ENCODE results near the gene COX6A1.

The COX6A1 gene

GRCh38 chr12:120404271-120404670 lies 33.6 kb upstream of the COX6A1 start:
- TF ChIP-seq EZH2phosphoT487 (IDR thresholded peaks at IDR 0.05; ENCODE audit: low read depth): no peak
- TF ChIP-seq, protein P1, sequence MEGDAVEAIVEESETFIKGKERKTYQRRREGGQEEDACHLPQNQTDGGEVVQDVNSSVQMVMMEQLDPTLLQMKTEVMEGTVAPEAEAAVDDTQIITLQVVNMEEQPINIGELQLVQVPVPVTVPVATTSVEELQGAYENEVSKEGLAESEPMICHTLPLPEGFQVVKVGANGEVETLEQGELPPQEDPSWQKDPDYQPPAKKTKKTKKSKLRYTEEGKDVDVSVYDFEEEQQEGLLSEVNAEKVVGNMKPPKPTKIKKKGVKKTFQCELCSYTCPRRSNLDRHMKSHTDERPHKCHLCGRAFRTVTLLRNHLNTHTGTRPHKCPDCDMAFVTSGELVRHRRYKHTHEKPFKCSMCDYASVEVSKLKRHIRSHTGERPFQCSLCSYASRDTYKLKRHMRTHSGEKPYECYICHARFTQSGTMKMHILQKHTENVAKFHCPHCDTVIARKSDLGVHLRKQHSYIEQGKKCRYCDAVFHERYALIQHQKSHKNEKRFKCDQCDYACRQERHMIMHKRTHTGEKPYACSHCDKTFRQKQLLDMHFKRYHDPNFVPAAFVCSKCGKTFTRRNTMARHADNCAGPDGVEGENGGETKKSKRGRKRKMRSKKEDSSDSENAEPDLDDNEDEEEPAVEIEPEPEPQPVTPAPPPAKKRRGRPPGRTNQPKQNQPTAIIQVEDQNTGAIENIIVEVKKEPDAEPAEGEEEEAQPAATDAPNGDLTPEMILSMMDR (IDR thresholded peaks at IDR 0.05; ENCODE audit: low read depth, low read length): no peak
- H3K9me3 ChIP-seq (ENCODE audit: insufficient read depth, low read length): no peaks in the 10 kb centered on the region
- no peaks in the 10 kb centered on the region for H3K79me2 ChIP-seq (ENCODE audit: low read length)
- no peak overlapping the region for H3K9ac ChIP-seq (ENCODE audit: low read length)
- H2AFZ ChIP-seq (ENCODE audit: low read depth, low read length): no peak overlapping the region
- no peak overlapping the region for H3K27ac ChIP-seq (ENCODE audit: low read length)
- no peak overlapping the region for H3K4me3 ChIP-seq (ENCODE audit: low read length)
- no peak overlapping the region for H3K4me2 ChIP-seq (ENCODE audit: low read length)
- H4K20me1 ChIP-seq (ENCODE audit: insufficient read depth, low read length): no peaks in the 10 kb centered on the region
- peaks cover 13% of the 10 kb centered on the region for H3K4me1 ChIP-seq (ENCODE audit: low read length)
- H3K27me3 ChIP-seq (ENCODE audit: low read depth, low read length): no peaks in the 10 kb centered on the region
- no peaks in the 10 kb centered on the region for H3K36me3 ChIP-seq (replicated peaks; ENCODE audit: low read depth, low read length)

GRCh38 chr12:120406069-120406468 lies 31.8 kb upstream of the COX6A1 start:
- TF ChIP-seq EZH2phosphoT487 (IDR thresholded peaks at IDR 0.05; ENCODE audit: low read depth): no peak
- TF ChIP-seq, protein P1 (IDR thresholded peaks at IDR 0.05; ENCODE audit: low read depth, low read length): no peak
- Histone ChIP-seq H3K36me3 (replicated peaks; ENCODE audit: low read depth, low read length) (no peaks in the 10 kb centered on the region), H3K4me1 (ENCODE audit: low read length) (peaks cover 6% of the 10 kb centered on the region; the same call in 1 of the 2 replicates), H3K27me3 (ENCODE audit: low read depth, low read length) (no peaks in the 10 kb centered on the region), H3K4me2 (ENCODE audit: low read length) (no peak overlapping the region), H3K4me3 (ENCODE audit: low read length) (no peak overlapping the region), H2AFZ (ENCODE audit: low read depth, low read length) (no peak overlapping the region), H3K79me2 (ENCODE audit: low read length) (no peaks in the 10 kb centered on the region), H3K27ac (ENCODE audit: low read length) (no peak overlapping the region), H3K9me3 (ENCODE audit: insufficient read depth, low read length) (no peaks in the 10 kb centered on the region), H4K20me1 (ENCODE audit: insufficient read depth, low read length) (no peaks in the 10 kb centered on the region), H3K9ac (ENCODE audit: low read length) (no peak overlapping the region)

DNA sequence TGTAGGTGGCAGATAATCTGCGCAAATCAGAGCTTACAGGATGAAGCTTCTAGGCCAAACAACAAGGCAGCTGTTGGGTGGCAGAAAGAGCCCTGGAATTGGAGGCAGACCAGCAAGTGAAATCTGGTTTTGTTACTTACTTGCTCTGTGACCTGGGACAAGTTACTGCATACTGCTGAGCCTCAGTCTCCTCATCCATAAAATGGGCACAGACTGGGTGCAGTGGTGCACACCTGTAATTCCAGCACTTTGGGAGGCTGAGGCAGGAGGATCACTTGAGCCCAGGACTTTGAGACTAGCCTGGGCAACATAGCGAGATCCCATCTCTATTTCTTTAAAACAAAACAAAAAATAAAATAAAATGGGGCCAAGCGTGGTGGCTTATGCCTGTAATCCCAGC lies 31.4 kb upstream of the COX6A1 start:
- Histone ChIP-seq H3K4me3 (ENCODE audit: low read length) (no peak overlapping the region), H4K20me1 (ENCODE audit: insufficient read depth, low read length) (no peaks in the 10 kb centered on the region), H3K4me1 (ENCODE audit: low read length) (peaks cover 6% of the 10 kb centered on the region; the same call in 1 of the 2 replicates), H3K9me3 (ENCODE audit: insufficient read depth, low read length) (no peaks in the 10 kb centered on the region), H2AFZ (ENCODE audit: low read depth, low read length) (no peak overlapping the region), H3K79me2 (ENCODE audit: low read length) (no peaks in the 10 kb centered on the region), H3K9ac (ENCODE audit: low read length) (no peak overlapping the region), H3K36me3 (replicated peaks; ENCODE audit: low read depth, low read length) (no peaks in the 10 kb centered on the region), H3K27ac (ENCODE audit: low read length) (no peak overlapping the region), H3K4me2 (ENCODE audit: low read length) (no peak overlapping the region), H3K27me3 (ENCODE audit: low read depth, low read length) (no peaks in the 10 kb centered on the region)
- TF ChIP-seq EZH2phosphoT487 (IDR thresholded peaks at IDR 0.05; ENCODE audit: low read depth): no peak
- TF ChIP-seq, protein P1 (IDR thresholded peaks at IDR 0.05; ENCODE audit: low read depth, low read length): no peak

DNA sequence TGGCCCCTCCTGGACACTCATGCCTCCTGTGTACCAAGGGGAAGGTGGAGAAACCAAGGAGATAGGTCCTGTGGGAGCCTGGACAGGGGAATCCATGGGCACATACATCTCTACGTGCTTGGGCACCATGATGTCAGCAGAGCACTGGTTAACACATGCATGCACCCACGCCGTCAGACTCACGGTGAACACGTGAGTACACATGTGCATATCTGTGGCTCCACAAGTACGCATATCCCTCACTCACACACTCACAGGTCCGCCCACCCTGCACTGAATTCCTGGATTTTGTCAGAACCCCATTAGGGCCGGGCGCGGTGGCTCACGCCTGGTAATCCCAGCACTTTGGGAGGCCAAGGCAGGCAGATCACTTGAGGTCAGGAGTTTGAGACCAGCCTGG lies 29.1 kb upstream of the COX6A1 start:
- Histone ChIP-seq H3K27ac (ENCODE audit: low read length) (no peak overlapping the region), H2AFZ (ENCODE audit: low read depth, low read length) (no peak overlapping the region), H3K4me3 (ENCODE audit: low read length) (no peak overlapping the region), H3K27me3 (ENCODE audit: low read depth, low read length) (no peaks in the 10 kb centered on the region), H3K9me3 (ENCODE audit: insufficient read depth, low read length) (no peaks in the 10 kb centered on the region), H3K4me2 (ENCODE audit: low read length) (no peak overlapping the region), H3K36me3 (replicated peaks; ENCODE audit: low read depth, low read length) (no peaks in the 10 kb centered on the region), H4K20me1 (ENCODE audit: insufficient read depth, low read length) (no peaks in the 10 kb centered on the region), H3K9ac (ENCODE audit: low read length) (no peak overlapping the region), H3K4me1 (ENCODE audit: low read length) (no peaks in the 10 kb centered on the region), H3K79me2 (ENCODE audit: low read length) (no peaks in the 10 kb centered on the region)
- TF ChIP-seq, protein P1 (IDR thresholded peaks at IDR 0.05; ENCODE audit: low read depth, low read length): no peak
- TF ChIP-seq EZH2phosphoT487 (IDR thresholded peaks at IDR 0.05; ENCODE audit: low read depth): no peak

Data from OCI-LY3 (cell line).